Endothelial cell of umbilical vein (primary cell): Measurements from ENCODE around the gene CIDEB. TPM values are rescaled to one million over a fixed set of nuclear protein-coding genes. Genes with fewer than 3 reads are reported as not detected.

Source experiments
- BruUV-seq: library from RNA; stranded (reverse); fragments of 400-500 nt; replicated peaks from 2 replicates; lab custom pipeline; 2021; lab: Mats Ljungman, UMichigan
- CTCF ChIA-PET: fragments of 300-600, 350-600 bp; sonication (Branson Sonifier 250); formaldehyde crosslinking; loops from one replicate; lab custom pipeline; 2021; ENCODE audit warnings: antibody characterized with exemption, inconsistent platforms; lab: Charles Lee
- POLR2A ChIA-PET: fragments of 300-600, 350-600 bp; sonication (Branson Sonifier 250); formaldehyde crosslinking; loops from one replicate; lab custom pipeline; 2021; ENCODE audit warnings: antibody characterized with exemption, inconsistent platforms; lab: Charles Lee
- DNase-seq: peaks from one replicate; pipeline ENCODE4 v3.0.0-alpha.2; 2011; ENCODE audit warnings: low read depth, low spot score
- FAIRE-seq: peaks from 2 replicates; lab custom pipeline; 2011; peaks lifted over from hg19 to GRCh38; lab: Jason Lieb, UNC
- H2AFZ ChIP-seq: 2 replicates; pipeline ENCODE4 v1.6.0; 2012; ENCODE audit warnings: low read depth, low read length, control low read depth, inconsistent platforms
- H3K27ac ChIP-seq: 2 replicates; pipeline ENCODE4 v1.5.1; 2011; ENCODE audit warnings: low read depth, mild to moderate bottlenecking, control low read depth, low read length, moderate library complexity; ENCODE audit not compliant: insufficient read depth
- H3K27me3 ChIP-seq, 2 experiments: 2 replicates each; pipeline versions ENCODE4 v1.6.0 to v1.6.1; 2011; ENCODE audit warnings: low read length in 2 of 2, mixed read lengths in 1 of 2; ENCODE audit not compliant: control insufficient read depth in 2 of 2, insufficient read depth in 2 of 2
- H3K36me3 ChIP-seq, 2 experiments: 2 replicates in 1 of 2; 3 replicates in 1 of 2; pipeline ENCODE4 v1.5.1; 2011; ENCODE audit warnings: low read length in 2 of 2, mild to moderate bottlenecking in 1 of 2, moderate library complexity in 1 of 2; ENCODE audit not compliant: control insufficient read depth in 2 of 2, insufficient read depth in 2 of 2; ENCODE audit errors: extremely low read depth in 1 of 2
- H3K4me1 ChIP-seq: 3 replicates; pipeline ENCODE4 v1.5.1; 2011; ENCODE audit warnings: mild to moderate bottlenecking, low read length; ENCODE audit not compliant: control insufficient read depth, insufficient read depth; ENCODE audit errors: extremely low read depth
- H3K4me2 ChIP-seq: 2 replicates; pipeline ENCODE4 v1.6.1; 2011; ENCODE audit warnings: low read length, control low read depth, mixed read lengths; ENCODE audit not compliant: insufficient read depth
- H3K4me3 ChIP-seq, 3 experiments: fragments of 200-600 bp in 1 of 3; sonication (generic), shearing (Covaris generic) in 1 of 3; replicated peaks in 1 of 3; 2 replicates each; pipeline ENCODE4 v1.5.1; 2011 to 2016; ENCODE audit warnings: control low read depth in 3 of 3, low read length in 3 of 3, mild to moderate bottlenecking in 2 of 3, inconsistent platforms in 1 of 3, low read depth in 1 of 3, moderate library complexity in 1 of 3; ENCODE audit not compliant: insufficient read depth in 1 of 3
- H3K79me2 ChIP-seq: 2 replicates; pipeline ENCODE4 v1.6.0; 2012; ENCODE audit warnings: low read length, inconsistent platforms; ENCODE audit not compliant: control insufficient read depth, insufficient read depth
- H3K9ac ChIP-seq: replicated peaks from 2 replicates; pipeline ENCODE3; 2011; ENCODE audit warnings: low read length, control low read depth; ENCODE audit not compliant: insufficient read depth; ENCODE audit errors: extremely low read depth
- H3K9me1 ChIP-seq: replicated peaks from 3 replicates; pipeline ENCODE4 v1.6.0; 2011; ENCODE audit warnings: mild to moderate bottlenecking, low read length; ENCODE audit not compliant: control insufficient read depth, insufficient read depth; ENCODE audit errors: extremely low read depth
- H3K9me3 ChIP-seq: replicated peaks from 2 replicates; pipeline ENCODE4 v1.5.1; 2012; ENCODE audit warnings: low read length, inconsistent platforms; ENCODE audit not compliant: control insufficient read depth, insufficient read depth
- H4K20me1 ChIP-seq: replicated peaks from 2 replicates; pipeline ENCODE3; 2011; ENCODE audit warnings: mild to moderate bottlenecking, low read length; ENCODE audit not compliant: control insufficient read depth, insufficient read depth; ENCODE audit errors: extremely low read depth
- EZH2 ChIP-seq: IDR thresholded peaks from 2 replicates; pipeline ENCODE4 v1.6.1; 2012; ENCODE audit warnings: borderline replicate concordance, low read depth, mild to moderate bottlenecking, moderate library complexity, low read length, inconsistent platforms; ENCODE audit not compliant: severe bottlenecking
- GATA2 ChIP-seq: IDR thresholded peaks from 2 replicates; pipeline ENCODE4 v1.7.0; 2011; ENCODE audit warnings: low read depth, mild to moderate bottlenecking, moderate library complexity, mixed read lengths, low read length; ENCODE audit not compliant: insufficient read length, insufficient read depth
- JUN ChIP-seq: IDR thresholded peaks from 2 replicates; pipeline ENCODE4 v1.6.1; 2011; ENCODE audit warnings: borderline replicate concordance, low read depth; ENCODE audit not compliant: insufficient read length, insufficient read depth
- MAX ChIP-seq: IDR thresholded peaks from 2 replicates; pipeline ENCODE4 v1.6.1; 2011; ENCODE audit not compliant: insufficient read depth, insufficient read length
- MYC ChIP-seq: IDR thresholded peaks from one replicate; pipeline ENCODE4 v1.6.1; 2011; ENCODE audit warnings: mild to moderate bottlenecking, low read depth, low read length
- POLR2AphosphoS5 ChIP-seq: IDR thresholded peaks from 2 replicates; pipeline ENCODE4 v1.6.1; 2012; ENCODE audit warnings: low read depth, mild to moderate bottlenecking, control low read depth, low read length, moderate library complexity; ENCODE audit not compliant: insufficient read depth
- dilution Hi-C: fragments of 300-500 bp; cut with MboI; formaldehyde crosslinking; loops from one replicate; pipeline ENCODE4 v1.15.0; 2019; ENCODE audit warnings: low sequenced_read_pairs; ENCODE audit not compliant: extremely low pct_ligation_motif_present
- intact Hi-C: fragments of 100-400 bp; cut with micrococcal nuclease; formaldehyde crosslinking; loops from one replicate; pipeline ENCODE4 v1.10.0; 2022
- polyA plus RNA-seq, 4 experiments: library from polyadenylated mRNA; depleted of rRNA in 3 of 4; stranded (reverse) in 3 of 4; unstranded in 1 of 4; fragments of >200 nt; gene quantifications; 2 replicates each; pipeline versions ENCODE4 v1.2.1 to v1.2.3, GENCODE V29; 2011 to 2012; ENCODE audit warnings: missing spikeins in 1 of 4
- total RNA-seq: library from RNA; stranded (reverse); gene quantifications from 2 replicates; pipeline ENCODE4 v1.2.3, GENCODE V29; 2021

The CIDEB gene
- total and polyA plus RNA-seq, 2 donors (not counting 3 experiments of a cell fraction or from before 2014, with no cell fraction given): 5.2 to 7.2 TPM

GRCh38 chr14:24262821-24263733 lies 44.7 kb downstream of the CIDEB start, which contains the start of gene TGM1:
Gene TGM1 (minus strand): TSS chr14:24263177. CDS start chr14:24262352, 825 bp downstream.
- POLR2A ChIA-PET: no interaction called here
- FAIRE-seq: no peak
- H3K36me3 ChIP-seq: peaks cover 0 to 14% of the 10 kb centered on the region in 2 experiments
- no peak within 1 kb of the TSS for H3K4me3 ChIP-seq
- H3K4me2 ChIP-seq: no peak within 1 kb of the TSS
- no peaks in the 10 kb centered on the region for H3K9me1 ChIP-seq
- H3K4me1 ChIP-seq: no peaks in the 10 kb centered on the region
- H2AFZ ChIP-seq: no peak within 1 kb of the TSS
- BruUV-seq: no TSS peak
- H3K27me3 ChIP-seq: no peaks in the 10 kb centered on the region
- CTCF ChIA-PET: interaction anchor here (1.0 to 1.3 kb wide), 3 partner anchors 8 to 21 kb away, joined by 3 to 5 read pairs (median 3); partner anchors contain the start of gene RABGGTA
- DNase-seq: no peak
- intact Hi-C loops: no loop called here
- no peaks in the 10 kb centered on the region for H3K79me2 ChIP-seq
- no peak within 1 kb of the TSS for H3K27ac ChIP-seq
- no peaks in the 10 kb centered on the region for H3K9me3 ChIP-seq
- no peak for TF ChIP-seq MAX
- no peaks in the 10 kb centered on the region for H4K20me1 ChIP-seq
- dilution Hi-C loops: no loop called here
- no peak within 1 kb of the TSS for H3K9ac ChIP-seq

GRCh38 chr14:24261969-24262327 lies 45.8 kb downstream of the CIDEB start:
- no peaks in the 10 kb centered on the region for H3K4me1 ChIP-seq
- H3K79me2 ChIP-seq: no peaks in the 10 kb centered on the region
- H3K9me3 ChIP-seq: no peaks in the 10 kb centered on the region
- H3K4me3 ChIP-seq: no peak overlapping the region
- CTCF ChIA-PET: interaction anchor here (1.2 to 1.3 kb wide), 2 partner anchors 9 to 10 kb away, joined by 3 to 5 read pairs; partner anchors contain the start of gene RABGGTA
- dilution Hi-C loops: no loop called here
- no TSS peak for BruUV-seq
- intact Hi-C loops: no loop called here
- H3K9ac ChIP-seq: no peak overlapping the region
- H3K4me2 ChIP-seq: no peak overlapping the region
- POLR2A ChIA-PET: no interaction called here
- TF ChIP-seq JUN (no peak), MYC (no peak), POLR2AphosphoS5 (no peak), EZH2 (no peak), MAX (no peak), GATA2 (no peak)
- DNase-seq (no peak), FAIRE-seq (no peak)
- no peaks in the 10 kb centered on the region for H3K9me1 ChIP-seq
- no peaks in the 10 kb centered on the region for H3K27me3 ChIP-seq
- peaks cover 0 to 7% of the 10 kb centered on the region in 2 experiments for H3K36me3 ChIP-seq
- no peak overlapping the region for H2AFZ ChIP-seq
- no peaks in the 10 kb centered on the region for H4K20me1 ChIP-seq
- H3K27ac ChIP-seq: no peak overlapping the region
